ENCODE data around the gene RALB.
"Not testable (repeated sequence)": the region's sequence is repeated elsewhere in the genome, so short reads cannot be mapped to it uniquely, and the experiment has no call there.

RALB gene

DNA sequence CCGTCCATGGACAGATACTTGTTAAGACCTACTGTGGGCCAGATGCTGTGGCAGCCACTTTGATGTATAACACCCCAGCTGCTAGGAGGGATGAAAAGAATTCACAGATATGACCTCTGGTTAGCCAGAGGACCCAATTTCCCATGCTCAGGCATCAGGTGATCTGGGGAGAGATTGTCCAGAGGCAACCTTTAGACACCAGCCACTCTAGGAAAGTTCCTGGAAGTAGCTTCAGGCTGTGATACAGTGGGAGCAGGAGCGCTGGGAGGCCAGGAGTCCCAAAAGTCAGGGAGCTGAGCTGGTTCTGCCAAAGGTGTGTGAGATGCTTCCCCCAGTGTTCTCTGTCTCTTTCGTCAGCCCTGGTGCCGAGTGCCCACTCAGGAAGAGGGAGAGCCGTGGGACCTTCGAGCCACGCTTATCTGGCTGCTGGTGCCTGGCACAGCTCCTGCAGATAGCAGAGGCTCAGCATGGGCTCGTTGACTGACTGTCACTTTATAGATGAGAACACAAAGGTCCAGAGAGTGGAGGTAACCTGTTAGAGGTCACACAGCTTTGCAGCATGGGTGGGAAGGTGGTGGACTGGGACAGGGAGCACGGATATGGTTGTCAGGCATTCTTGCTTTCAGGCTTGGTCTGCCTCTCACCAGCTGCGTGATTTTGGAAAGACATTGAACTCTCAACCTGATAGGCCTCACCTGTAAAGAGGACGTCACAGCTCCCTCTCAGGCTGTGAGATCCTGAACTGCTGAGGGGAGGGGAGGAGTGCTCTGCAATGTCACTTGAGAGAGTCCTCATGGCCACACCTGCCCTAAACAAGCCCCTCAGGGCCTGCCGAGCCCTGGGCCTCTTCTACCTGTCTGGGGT is 7.8 kb upstream of the RALB start:
- DNase-seq = no peak

- no peak for DNase-seq
Observed at GRCh38 chr2:120245520-120246332, 6.9 kb upstream of the RALB start.

DNA sequence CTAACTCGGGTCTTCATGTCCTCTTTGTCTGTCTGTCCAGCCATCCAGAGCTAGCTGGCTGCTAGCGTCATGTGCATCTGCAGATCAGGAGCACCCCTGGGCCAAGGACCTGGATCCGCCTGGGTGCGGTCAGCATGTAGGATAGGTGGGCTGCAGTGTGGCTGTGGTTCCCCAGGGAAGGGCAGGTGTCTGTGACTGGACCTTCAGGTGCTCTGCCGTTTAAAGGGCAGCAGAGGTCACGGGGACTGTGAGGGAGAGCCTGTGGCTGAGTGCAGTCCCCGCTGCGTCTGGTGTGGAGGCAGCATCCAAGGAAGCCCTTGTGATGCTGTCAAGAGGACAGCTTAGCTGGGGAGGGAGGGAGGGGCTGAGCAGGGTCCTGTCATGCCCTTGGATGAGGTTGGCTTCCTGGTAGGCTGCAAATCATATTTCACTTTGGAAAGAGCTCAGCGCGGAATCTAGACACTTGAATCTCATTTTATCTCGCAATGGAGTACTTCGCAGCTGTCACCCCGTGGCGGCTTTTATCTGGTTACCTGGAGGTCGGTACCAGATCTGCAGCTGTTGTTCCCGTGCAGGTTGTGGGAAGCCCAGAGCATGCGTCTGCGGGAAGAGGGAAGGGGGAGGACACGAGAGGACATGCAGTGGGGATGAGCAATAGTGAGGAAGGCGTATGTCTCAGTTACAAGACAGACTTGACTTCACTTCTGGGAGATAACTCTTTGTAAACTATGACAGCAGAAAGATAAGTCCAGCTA is 5.9 kb upstream of the RALB start:
- no peak for DNase-seq

GRCh38 chr2:120247851-120248250 is 4.8 kb upstream of the RALB start:
- DNase-seq = no peak

GRCh38 chr2:120250640-120251039 is 2.0 kb upstream of the RALB start:
- no peak for DNase-seq

- no peak for DNase-seq
Observed at GRCh38 chr2:120251078-120251477, 1.6 kb upstream of the RALB start.

DNA sequence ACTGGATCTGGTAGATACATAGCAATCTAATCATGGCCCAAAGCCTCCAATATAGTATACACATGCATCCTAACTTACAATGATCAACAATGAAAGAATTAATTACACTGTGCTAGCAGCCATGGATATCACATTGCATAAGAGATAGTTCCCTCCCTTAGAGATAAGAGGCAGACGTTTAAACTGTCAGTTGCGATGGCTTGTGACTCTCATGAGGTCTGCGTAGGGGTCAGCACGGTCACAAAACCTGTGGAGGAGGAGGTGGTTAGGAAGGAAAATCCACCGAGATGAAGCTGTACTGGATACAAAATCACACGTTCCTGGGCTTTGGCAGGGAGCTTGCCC is 800 bp upstream of the RALB start:
- no peak for DNase-seq

DNA sequence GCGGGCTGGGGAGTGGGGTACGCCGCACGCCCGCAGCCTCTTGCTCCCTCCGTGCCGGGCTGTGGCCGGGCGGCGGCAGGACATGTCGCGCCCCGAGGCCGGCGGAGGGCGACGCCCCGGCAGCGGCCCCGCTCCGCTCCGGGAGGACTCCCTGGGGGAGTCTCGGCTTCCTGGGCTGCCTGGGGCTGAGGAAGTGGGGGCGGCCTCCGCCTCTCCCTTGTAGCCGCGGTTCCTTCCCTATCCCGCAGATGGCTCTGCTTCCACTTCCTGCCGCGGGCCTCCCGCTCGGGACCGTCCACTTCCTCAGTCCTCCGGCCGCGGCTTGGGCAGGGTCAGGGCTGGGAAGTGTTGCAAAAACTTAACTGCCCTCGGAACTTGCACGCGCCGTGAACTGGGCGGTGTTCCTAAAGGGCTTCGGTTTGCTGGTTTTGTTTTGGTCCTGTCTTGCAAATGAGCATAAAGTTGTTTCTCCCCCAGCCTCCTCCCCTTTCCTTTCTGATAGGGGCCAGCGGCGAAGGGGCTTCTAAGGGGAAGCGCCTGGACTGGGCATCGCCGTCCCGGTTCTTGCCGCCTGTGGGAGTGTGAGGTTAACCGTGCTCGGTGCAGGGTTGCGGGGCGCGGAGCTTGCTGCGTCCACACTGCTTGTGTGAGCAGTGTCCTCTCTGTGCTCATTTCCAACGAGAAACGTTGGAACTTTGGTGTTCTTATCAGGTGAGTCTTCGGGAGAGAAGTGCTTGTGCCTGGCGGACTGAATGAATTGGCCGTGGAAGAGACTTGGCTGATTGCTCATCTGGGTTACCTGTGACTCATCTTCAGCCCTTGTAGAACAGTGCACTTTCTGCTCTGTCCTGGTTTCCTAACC is 600 bp downstream of the RALB start:
- DNase-seq = peak; percentile 40

- DNase-seq = no peak
Observed at GRCh38 chr2:120254178-120254577, 1.5 kb downstream of the RALB start.

GRCh38 chr2:120255071-120255470 is 2.4 kb downstream of the RALB start:
- DNase-seq = no peak

DNA sequence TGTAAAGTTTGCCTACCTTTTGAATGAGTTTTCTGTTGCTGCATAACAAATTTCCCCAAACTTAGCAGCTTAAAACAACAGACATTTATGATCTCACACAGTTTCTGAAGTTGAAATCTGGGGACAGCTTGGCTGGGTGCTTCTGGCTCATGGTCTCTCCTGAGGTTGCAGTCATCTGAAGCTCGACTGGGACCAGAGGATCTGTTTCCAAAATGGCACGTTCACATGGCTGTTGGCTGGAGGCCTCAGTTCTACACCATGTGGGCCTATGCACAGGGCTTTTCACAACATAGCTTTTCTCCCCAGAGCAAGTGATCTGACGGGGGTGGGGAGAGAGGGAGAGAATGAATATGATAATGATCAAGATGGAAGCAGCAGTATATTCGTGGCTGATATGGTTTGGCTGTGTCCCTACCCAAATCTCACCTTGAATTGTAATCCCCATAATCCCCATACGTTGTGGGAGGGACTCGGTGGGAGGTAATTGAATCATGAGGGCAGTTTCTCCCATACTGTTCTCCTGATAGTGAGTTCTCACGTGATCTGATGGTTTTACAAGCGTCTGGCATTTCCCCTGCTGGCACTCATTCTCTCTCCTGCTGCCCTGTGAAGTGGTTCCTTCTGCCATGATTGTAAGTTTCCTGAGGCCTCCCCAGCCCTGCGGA is 3.5 kb downstream of the RALB start:
- no peak for DNase-seq

- no peak for DNase-seq
Observed at GRCh38 chr2:120256651-120257000, 4.0 kb downstream of the RALB start.

DNA sequence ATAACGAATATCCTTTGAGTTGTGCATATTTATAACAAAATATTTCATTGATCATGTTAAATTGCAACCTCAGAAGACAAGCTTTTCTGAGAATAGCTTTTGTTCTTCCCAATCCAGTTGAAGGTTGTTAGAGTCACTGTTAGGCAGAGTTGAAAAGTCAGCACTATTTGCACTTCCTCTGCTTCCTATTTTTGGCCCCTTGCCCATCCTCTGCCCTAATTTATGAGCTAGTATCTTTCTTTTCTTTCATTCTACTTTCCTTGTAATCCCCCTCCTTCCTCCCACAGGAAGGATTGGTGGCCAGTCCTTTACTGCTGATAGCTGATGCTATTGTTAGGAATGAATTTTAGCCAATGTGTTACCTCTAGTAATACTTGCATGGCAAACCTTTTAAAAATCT is 4.9 kb downstream of the RALB start:
- DNase-seq = no peak

- DNase-seq = no peak
Observed at GRCh38 chr2:120258196-120258595, 5.5 kb downstream of the RALB start.

GRCh38 chr2:120259939-120260338 is 7.3 kb downstream of the RALB start:
- DNase-seq = not testable (repeated sequence)

DNA sequence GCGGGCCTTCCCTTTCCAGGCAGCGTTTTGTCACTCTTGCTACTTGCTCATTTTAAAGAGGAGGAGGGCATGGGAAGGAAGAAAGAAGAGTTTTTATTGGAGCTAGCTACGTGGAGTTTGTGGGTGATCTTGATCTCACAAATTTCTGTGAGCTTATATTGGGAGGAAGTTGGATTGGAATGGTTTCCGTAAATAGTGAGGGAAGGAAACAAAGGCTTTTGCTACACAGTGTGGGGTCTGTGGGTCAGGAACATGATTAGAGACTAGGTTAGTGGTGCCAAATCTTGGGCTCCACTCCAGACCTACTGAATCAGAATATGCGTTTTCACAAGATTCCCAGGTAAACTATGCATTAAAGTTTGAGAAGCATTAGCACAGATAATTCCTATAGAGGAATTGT is 8.1 kb downstream of the RALB start:
- no peak for DNase-seq

- peak; percentile 49 for DNase-seq
Observed at GRCh38 chr2:120261387-120262006, 8.8 kb downstream of the RALB start.

DNA sequence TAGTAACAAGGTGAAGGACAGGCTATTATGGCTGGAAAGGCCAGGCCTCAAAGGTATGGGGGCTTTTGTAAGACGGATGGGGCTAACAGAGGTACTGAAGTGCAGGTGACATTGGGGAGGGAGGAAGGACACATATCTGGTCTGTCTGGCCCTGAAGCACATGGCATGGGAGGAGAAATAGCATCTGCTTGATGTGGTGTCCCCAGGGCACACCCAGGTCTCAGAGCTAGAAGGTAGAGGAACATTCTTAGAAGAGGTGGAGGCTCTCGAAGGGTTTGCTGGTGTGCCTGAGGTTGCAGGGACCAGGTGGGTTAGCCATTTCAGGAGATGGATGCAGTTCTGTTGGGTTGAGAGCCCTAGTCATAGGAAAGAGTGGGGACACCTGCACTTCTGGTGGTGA is 9.5 kb downstream of the RALB start:
- DNase-seq = no peak

DNA sequence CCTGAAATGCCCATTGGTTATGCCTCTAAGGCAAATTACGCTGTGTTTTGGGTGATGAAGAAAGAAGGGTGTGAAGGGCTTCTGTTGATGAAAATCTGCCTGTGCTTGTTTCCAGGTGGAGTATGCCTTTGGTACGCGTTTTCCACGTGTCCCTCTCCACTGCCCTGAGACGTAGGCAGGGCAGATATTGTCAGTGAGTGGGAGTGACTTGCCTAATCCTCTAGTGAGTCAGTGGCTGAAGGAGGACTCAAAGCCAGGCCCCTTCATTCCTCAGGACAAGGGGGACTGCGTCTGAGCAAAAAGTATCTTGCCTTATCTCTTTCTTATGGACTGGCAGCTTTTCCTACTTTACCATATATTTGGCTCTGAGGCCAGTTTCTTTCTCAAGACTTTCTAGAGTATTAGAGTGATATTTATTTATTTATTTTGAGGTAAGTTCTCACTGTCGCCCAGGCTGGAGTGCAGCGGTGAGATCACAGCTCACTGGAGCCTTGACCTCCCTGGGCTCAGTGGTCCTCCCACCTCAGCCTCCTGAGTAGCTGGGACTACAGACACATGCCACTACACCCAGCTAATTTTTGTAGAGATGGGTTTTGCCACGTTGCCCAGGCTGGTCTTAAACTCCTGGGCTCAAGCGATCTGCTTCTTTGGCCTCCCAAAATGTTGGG is 10.2 kb downstream of the RALB start:
- no peak for DNase-seq

- no peak for DNase-seq
Observed at GRCh38 chr2:120265006-120265405, 12.4 kb downstream of the RALB start.

DNA sequence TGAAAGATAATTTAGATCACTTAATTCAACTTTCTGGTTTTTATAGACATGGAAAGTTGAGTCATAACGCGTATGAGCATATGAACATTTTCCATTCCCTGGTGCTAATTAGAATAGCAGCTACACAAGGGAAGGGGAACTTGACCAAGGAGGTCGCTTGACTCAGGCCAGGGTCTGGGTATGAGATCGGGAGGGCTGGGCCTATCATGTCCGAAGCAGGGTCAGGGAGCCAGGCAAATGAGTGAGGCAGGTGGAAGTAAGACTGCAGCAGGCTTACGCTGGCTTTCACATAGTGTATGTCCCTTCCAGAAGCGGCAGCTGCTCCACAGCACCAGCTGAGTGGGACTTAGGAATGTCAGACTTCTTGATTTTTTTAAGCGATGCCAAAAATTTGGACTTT is 14.7 kb downstream of the RALB start:
- DNase-seq = no peak

All from activated naive CD4-positive, alpha-beta T cell treated with Interleukin-2 at 50 U/mL for 16 hours (primary cell).